HCT116 (cell line): ENCODE results near the gene MORN1. TPM values are rescaled to one million over a fixed set of nuclear protein-coding genes. Genes with fewer than 3 reads are reported as not detected.

ENCODE experiments used
- ATAC-seq: fragments of 200-7000 bp; cut with Tn5 transposase; 2 replicates; pipeline ENCODE4 v1.9.1; 2020; ENCODE audit warnings: mild to moderate bottlenecking, moderate library complexity
- BruUV-seq: library from RNA; stranded (reverse); fragments of 400-500 nt; replicated peaks from 2 replicates; lab custom pipeline; 2021; lab: Mats Ljungman, UMichigan
- CTCF ChIA-PET: fragments of 300-600 bp; sonication (Branson Sonifier 250); formaldehyde crosslinking; loops from one replicate; lab custom pipeline; 2021; ENCODE audit warnings: antibody characterized with exemption; lab: Charles Lee
- POLR2A ChIA-PET: fragments of 300-600, 350-600 bp; sonication (Branson Sonifier 250); formaldehyde crosslinking; loops from one replicate; lab custom pipeline; 2021; ENCODE audit warnings: antibody characterized with exemption; lab: Charles Lee
- RAD21 ChIA-PET, 2 experiments: fragments of 300-600 bp; sonication (Branson Sonifier 250); formaldehyde crosslinking; loops; one replicate each; lab custom pipeline; 2023; ENCODE audit warnings: low total read pairs in 2 of 2; ENCODE audit not compliant: uncharacterized antibody in 2 of 2, unreplicated experiment in 2 of 2, low non-redundant PET in 1 of 2; lab: Charles Lee
- DNase-seq: peaks from one replicate; pipeline ENCODE4 v3.0.0-alpha.2; 2010; ENCODE audit warnings: low read depth, low spot score
- H2AFZ ChIP-seq: fragments of 200-600 bp; shearing (Covaris generic), sonication (generic); 2 replicates; pipeline ENCODE4 v1.6.1; 2017; ENCODE audit warnings: low read depth, mixed run types, mixed read lengths, antibody characterized with exemption, low read length; ENCODE audit not compliant: poor library complexity, severe bottlenecking
- H3K27ac ChIP-seq: 2 replicates; pipeline ENCODE4 v1.5.1; 2012; ENCODE audit warnings: low read depth, low read length
- H3K27me3 ChIP-seq: fragments of 200-600 bp; sonication (generic); 2 replicates; pipeline ENCODE4 v1.6.1; 2016; ENCODE audit warnings: mixed run types, low read length, mixed read lengths; ENCODE audit not compliant: insufficient read depth
- H3K36me3 ChIP-seq, 2 experiments: fragments of 200-500 bp in 1 of 2; fragments of 200-600 bp in 1 of 2; sonication (Bioruptor generic) in 1 of 2; sonication (generic) in 1 of 2; 2 replicates each; pipeline versions ENCODE4 v1.5.1 to v1.6.1; 2014 to 2016; ENCODE audit warnings: low read length in 2 of 2, inconsistent platforms in 1 of 2, mixed read lengths in 1 of 2, mixed run types in 1 of 2; ENCODE audit not compliant: insufficient read depth in 2 of 2, control insufficient read depth in 1 of 2
- H3K4me1 ChIP-seq, 2 experiments: fragments of 200-600 bp in 1 of 2; sonication (generic) in 1 of 2; 2 replicates each; pipeline versions ENCODE4 v1.5.1 to v1.6.1; 2012 to 2017; ENCODE audit warnings: low read length in 2 of 2, inconsistent platforms in 1 of 2, mild to moderate bottlenecking in 1 of 2, mixed read lengths in 1 of 2, mixed run types in 1 of 2, moderate library complexity in 1 of 2; ENCODE audit not compliant: insufficient read depth in 2 of 2, control insufficient read depth in 1 of 2
- H3K4me2 ChIP-seq: fragments of 200-600 bp; sonication (generic); 2 replicates; pipeline ENCODE4 v1.6.1; 2017; ENCODE audit warnings: mixed run types, low read length, mixed read lengths
- H3K4me3 ChIP-seq, 2 experiments: fragments of 200-600 bp in 1 of 2; sonication (generic) in 1 of 2; replicated peaks in 1 of 2; 2 replicates each; pipeline ENCODE4 v1.5.1; 2011 to 2016; ENCODE audit warnings: low read length in 2 of 2, control low read depth in 1 of 2, low read depth in 1 of 2, mild to moderate bottlenecking in 1 of 2, mixed read lengths in 1 of 2, mixed run types in 1 of 2
- H3K79me2 ChIP-seq: fragments of 200-600 bp; sonication (generic); 2 replicates; pipeline ENCODE4 v1.6.1; 2017; ENCODE audit warnings: mild to moderate bottlenecking, mixed run types, low read length, moderate library complexity, mixed read lengths; ENCODE audit not compliant: insufficient read depth
- H3K9ac ChIP-seq: fragments of 200-600 bp; sonication (generic); 2 replicates; pipeline ENCODE4 v1.6.1; 2016; ENCODE audit warnings: low read length, mixed read lengths
- H3K9me2 ChIP-seq: fragments of 200-600 bp; sonication (generic), shearing (Covaris generic); 2 replicates; pipeline ENCODE4 v1.6.1; 2017; ENCODE audit warnings: mixed run types, mild to moderate bottlenecking, moderate library complexity; ENCODE audit not compliant: insufficient read depth
- H3K9me3 ChIP-seq, 2 experiments: fragments of 200-500 bp in 1 of 2; fragments of 200-600 bp in 1 of 2; sonication (Bioruptor generic) in 1 of 2; sonication (generic) in 1 of 2; 2 replicates each; pipeline ENCODE4 v1.6.1; 2014 to 2017; ENCODE audit warnings: low read length in 2 of 2, mixed read lengths in 2 of 2, inconsistent platforms in 1 of 2, low read depth in 1 of 2, mild to moderate bottlenecking in 1 of 2, mixed run types in 1 of 2, moderate library complexity in 1 of 2; ENCODE audit not compliant: control insufficient read depth in 1 of 2, insufficient read depth in 1 of 2
- H4K20me1 ChIP-seq: fragments of 200-600 bp; sonication (generic), shearing (Covaris generic); 2 replicates; pipeline ENCODE4 v1.6.1; 2017; ENCODE audit warnings: mixed run types, mild to moderate bottlenecking, moderate library complexity; ENCODE audit not compliant: insufficient read depth
- ATF3 ChIP-seq: IDR thresholded peaks from 2 replicates; pipeline ENCODE4 v1.6.1; 2012
- CBX3 ChIP-seq: IDR thresholded peaks from 2 replicates; pipeline ENCODE4 v1.6.1; 2012; ENCODE audit warnings: low read depth
- CEBPB ChIP-seq: IDR thresholded peaks from 2 replicates; pipeline ENCODE4 v1.6.1; 2012; ENCODE audit warnings: low read depth
- CTCF ChIP-seq, 3 experiments: fragments of 200-600 bp in 1 of 3; sonication (generic) in 1 of 3; IDR thresholded peaks in 2 of 3; conservative IDR thresholded peaks in 1 of 3; 2 replicates each; pipeline ENCODE4 v1.5.1; 2012 to 2017; ENCODE audit warnings: low read depth in 2 of 3, low read length in 2 of 3, antibody characterized with exemption in 1 of 3, borderline replicate concordance in 1 of 3, control low read depth in 1 of 3, mild to moderate bottlenecking in 1 of 3, mixed read lengths in 1 of 3, mixed run types in 1 of 3, moderate library complexity in 1 of 3; ENCODE audit not compliant: insufficient read depth in 1 of 3
- EGR1 ChIP-seq: IDR thresholded peaks from 2 replicates; pipeline ENCODE4 v1.6.1; 2012; ENCODE audit warnings: low read depth
- FOSL1 ChIP-seq: IDR thresholded peaks from 2 replicates; pipeline ENCODE4 v1.6.1; 2012; ENCODE audit warnings: low read depth
- JUND ChIP-seq: IDR thresholded peaks from 2 replicates; pipeline ENCODE4 v1.6.1; 2012
- MAX ChIP-seq: IDR thresholded peaks from 2 replicates; pipeline ENCODE4 v1.6.1; 2012
- POLR2AphosphoS5 ChIP-seq: IDR thresholded peaks from 2 replicates; pipeline ENCODE4 v1.6.1; 2011; ENCODE audit warnings: mild to moderate bottlenecking, low read depth, low read length, moderate library complexity
- RAD21 ChIP-seq: IDR thresholded peaks from 2 replicates; pipeline ENCODE4 v1.6.1; 2012; ENCODE audit warnings: low read depth, mild to moderate bottlenecking
- SIN3A ChIP-seq: IDR thresholded peaks from 2 replicates; pipeline ENCODE4 v1.6.1; 2012; ENCODE audit warnings: low read depth
- SP1 ChIP-seq: IDR thresholded peaks from 2 replicates; pipeline ENCODE4 v1.6.1; 2012; ENCODE audit warnings: low read depth
- TCF7L2 ChIP-seq: IDR thresholded peaks from 2 replicates; pipeline ENCODE4 v1.7.0; 2011; ENCODE audit warnings: borderline replicate concordance, inconsistent platforms; ENCODE audit not compliant: insufficient read depth, insufficient read length; ENCODE audit errors: extremely low read depth
- ZBTB33 ChIP-seq: IDR thresholded peaks from 2 replicates; pipeline ENCODE4 v1.6.1; 2011; ENCODE audit warnings: mild to moderate bottlenecking, low read length, moderate library complexity; ENCODE audit not compliant: insufficient replicate concordance; ENCODE audit errors: extremely low read depth
- ZFX ChIP-seq: fragments of 450-650 bp; IDR thresholded peaks from 2 replicates; pipeline ENCODE4 v1.6.1; 2017
- ZNF274 ChIP-seq: fragments of 200-500 bp; sonication (Bioruptor generic); IDR thresholded peaks from 2 replicates; pipeline ENCODE4 v1.6.1; 2014; ENCODE audit warnings: mild to moderate bottlenecking, low read depth, low read length, inconsistent platforms
- intact Hi-C: fragments of 100-400 bp; cut with micrococcal nuclease; formaldehyde crosslinking; loops from 2 replicates; pipeline ENCODE4 v1.10.0; 2022
- total RNA-seq: library from RNA; stranded (reverse); gene quantifications from one replicate; pipeline ENCODE4 v1.2.1, GENCODE V29; 2021; ENCODE audit not compliant: unreplicated experiment

Gene MORN1
- total RNA-seq, 1 experiment from 2014 or later = 21.4 TPM

- Histone ChIP-seq H3K9me2 (no peaks in the 10 kb centered on the region), H3K9ac (no peak overlapping the region), H3K79me2 (peaks cover 45% of the 10 kb centered on the region), H3K4me1 (no peaks in the 10 kb centered on the region), H3K27me3 (no peaks in the 10 kb centered on the region)
- BruUV-seq = no TSS peak
- intact Hi-C loops = no loop called here
- no peak for TF ChIP-seq CEBPB
- no peak for TF ChIP-seq MAX
- no peak for TF ChIP-seq FOSL1
- no peak for TF ChIP-seq ZNF274
- no peak for TF ChIP-seq EGR1
- TF ChIP-seq ZFX = no peak
- no peak for TF ChIP-seq ATF3
- no peak for TF ChIP-seq TCF7L2
- TF ChIP-seq CTCF (IDR thresholded peaks at IDR 0.05 in 2 of 3, conservative IDR thresholded peaks at IDR 0.05 in 1 of 3; ENCODE audit: borderline replicate concordance in 1 of 3, insufficient read depth in 1 of 3, low read depth in 2 of 3, low read length in 2 of 3) = no peak
- no peak for TF ChIP-seq CBX3
- no peak for TF ChIP-seq ZBTB33
- TF ChIP-seq SIN3A = no peak
- no peak for TF ChIP-seq RAD21
- no peak for TF ChIP-seq SP1
- no peak for TF ChIP-seq POLR2AphosphoS5
- no peak for TF ChIP-seq JUND
- TF ChIP-seq, all 23 proteins: peak for 0
- no peak for ATAC-seq
- Histone ChIP-seq H3K36me3 (peaks cover 5 to 9% of the 10 kb centered on the region in 2 experiments; a peak in 2 of 4 replicates), H2AFZ (no peak overlapping the region), H3K9me3 (no peaks in the 10 kb centered on the region), H3K27ac (no peak overlapping the region), H3K4me3 (no peak overlapping the region), H4K20me1 (no peaks in the 10 kb centered on the region), H3K4me2 (no peak overlapping the region)
- ChIA-PET RAD21 (no interaction called here), CTCF (no interaction called here), POLR2A (no interaction called here)
- DNase-seq = no peak
Observed at GRCh38 chr1:2303016-2303775, 88.2 kb downstream of the MORN1 start.
